ENCODE measurements around the gene GATA6. TPM values are rescaled to one million over a fixed set of nuclear protein-coding genes. Genes with fewer than 3 reads are reported as not detected.

Gene GATA6
- total RNA-seq, 1 donor from 2014 or later, result 0.32 TPM

DNA sequence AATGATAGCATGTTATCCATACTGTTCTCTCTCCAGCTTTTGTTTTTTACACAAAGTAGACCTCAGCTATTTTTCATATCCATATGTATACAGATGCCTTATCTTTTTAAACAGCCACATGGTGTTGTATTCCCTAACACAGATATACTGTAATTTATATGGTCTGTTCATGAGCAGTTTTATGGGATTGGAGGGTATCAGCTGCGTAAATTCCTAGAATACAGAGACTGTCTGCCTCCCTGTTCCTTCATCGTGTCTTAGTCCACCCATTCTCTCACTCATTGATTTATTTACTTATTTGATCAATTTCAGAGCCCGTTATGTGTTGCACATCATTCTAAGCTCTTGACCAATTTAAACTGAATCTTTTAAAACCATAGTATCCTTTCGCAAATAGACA lies 80.6 kb downstream of the GATA6 start:
- no peak for ATAC-seq

DNA sequence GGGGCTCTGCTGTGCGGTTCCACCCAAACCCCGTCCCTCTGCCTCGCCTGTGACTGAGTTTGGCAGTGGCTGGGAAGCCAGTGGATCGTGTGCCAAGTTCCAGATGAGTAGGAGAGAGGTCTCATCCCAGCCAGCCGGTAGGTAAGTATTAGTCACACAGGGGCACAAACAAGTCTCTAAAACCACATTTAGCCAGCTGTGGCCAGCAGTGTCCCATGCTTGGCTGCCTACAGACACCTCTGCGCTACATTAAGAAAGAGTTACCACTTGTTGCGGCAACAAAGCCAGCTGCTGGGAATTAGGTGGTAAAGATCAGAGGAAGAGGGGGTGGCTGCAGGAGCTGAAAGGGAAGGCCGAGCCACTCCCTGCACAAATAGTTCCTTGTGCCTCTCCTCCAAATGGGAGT lies 81.2 kb downstream of the GATA6 start:
- peak; percentile 93 for ATAC-seq

Other genes with a start within 250 kb of the GATA6 start
- not detected for gene CTAGE1, start 248.3 kb downstream of the GATA6 start, total RNA-seq

All from esophagus mucosa (tissue), 1 donor.